Activated naive CD4-positive, alpha-beta T cell treated with Interleukin-2 at 50 U/mL for 16 hours (primary cell): ENCODE measurements around the gene ATP13A3.

Experiments used
- DNase-seq: peaks from one replicate; pipeline ENCODE4 v3.0.0-alpha.2; 2020

The ATP13A3 gene

DNA sequence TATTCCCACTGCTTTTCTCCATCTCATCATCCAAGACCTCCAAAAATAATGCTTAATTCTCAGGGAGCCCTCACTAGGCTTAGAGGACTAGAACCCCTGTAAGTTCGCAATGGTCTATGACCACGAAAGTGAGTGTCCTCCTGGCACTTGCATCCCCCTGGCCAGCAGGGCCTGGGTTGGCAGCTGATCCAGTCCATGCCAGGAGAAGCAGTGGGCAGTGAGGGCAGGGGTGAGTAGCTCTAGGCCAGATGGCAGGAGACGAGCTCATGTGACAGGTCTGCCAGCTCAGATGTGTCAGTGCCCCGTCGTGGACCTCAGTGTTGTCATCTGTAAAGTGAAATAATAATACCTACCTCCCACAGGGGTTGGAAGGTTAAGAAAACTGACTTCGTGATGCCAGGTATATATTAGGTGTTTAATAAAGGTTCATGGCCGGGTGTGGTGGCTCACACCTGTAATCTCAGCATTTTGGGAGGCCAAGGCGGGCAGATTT, 98.8 kb downstream of the ATP13A3 start:
- no peak for DNase-seq

DNA sequence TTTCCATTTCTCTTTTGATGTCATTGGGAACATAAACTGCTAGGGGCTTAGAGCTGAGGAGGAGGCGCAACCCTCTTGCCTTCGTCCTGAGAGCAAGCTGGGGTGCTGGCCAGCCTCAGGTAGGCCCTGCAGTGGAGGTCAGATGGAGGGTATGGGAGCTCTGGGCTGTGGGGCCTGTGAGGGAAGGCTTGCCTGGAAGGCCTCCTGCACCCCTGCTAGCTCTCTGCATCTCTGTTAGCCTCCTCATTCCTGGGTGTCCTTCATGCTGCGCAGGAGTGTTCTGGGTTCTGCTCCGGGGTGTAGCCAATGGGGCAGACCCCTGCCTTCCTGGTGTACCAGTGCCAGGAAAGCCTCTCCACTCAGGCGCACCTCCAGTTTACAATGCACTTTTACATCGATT, 99.5 kb downstream of the ATP13A3 start:
- no peak for DNase-seq

DNA sequence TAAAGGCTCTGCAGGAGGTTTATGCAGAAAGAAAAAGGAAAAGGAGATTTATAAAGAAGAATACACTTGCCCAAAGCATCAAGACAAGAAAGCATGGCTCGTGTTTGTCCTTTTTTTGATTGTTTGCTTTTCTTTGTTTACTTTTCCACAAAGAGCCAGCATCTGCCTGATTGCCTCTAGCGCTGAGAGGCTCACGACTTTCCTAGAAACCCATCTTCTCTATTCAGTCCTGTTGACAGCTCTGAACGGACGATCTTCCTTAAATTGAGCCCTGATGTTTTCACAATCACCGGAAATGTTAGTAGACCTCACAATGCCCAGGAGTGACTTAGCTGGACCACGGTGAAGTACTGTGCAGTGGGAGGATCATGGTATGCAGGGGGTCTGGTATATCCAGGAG, 100.2 kb downstream of the ATP13A3 start:
- DNase-seq: no peak

DNA sequence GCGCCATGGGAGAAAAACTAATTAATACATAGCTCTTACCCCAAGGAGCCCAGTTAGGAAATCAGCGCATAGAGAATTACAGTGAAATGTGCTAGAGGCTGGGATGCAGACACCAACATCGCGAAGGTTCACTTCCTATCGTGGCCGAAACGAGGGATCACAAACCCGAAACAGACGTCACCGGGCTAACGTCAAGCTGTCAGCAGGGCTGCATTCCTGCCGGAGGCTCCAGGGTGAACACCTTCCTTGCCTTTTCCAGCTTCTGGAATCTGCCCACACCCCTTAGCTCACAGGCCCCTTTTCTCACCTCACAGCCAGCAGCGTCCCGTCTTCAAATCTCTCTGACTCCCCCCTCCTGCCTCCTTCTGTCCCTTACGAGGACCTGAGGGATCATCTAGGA, 100.7 kb downstream of the ATP13A3 start:
- no peak for DNase-seq

DNA sequence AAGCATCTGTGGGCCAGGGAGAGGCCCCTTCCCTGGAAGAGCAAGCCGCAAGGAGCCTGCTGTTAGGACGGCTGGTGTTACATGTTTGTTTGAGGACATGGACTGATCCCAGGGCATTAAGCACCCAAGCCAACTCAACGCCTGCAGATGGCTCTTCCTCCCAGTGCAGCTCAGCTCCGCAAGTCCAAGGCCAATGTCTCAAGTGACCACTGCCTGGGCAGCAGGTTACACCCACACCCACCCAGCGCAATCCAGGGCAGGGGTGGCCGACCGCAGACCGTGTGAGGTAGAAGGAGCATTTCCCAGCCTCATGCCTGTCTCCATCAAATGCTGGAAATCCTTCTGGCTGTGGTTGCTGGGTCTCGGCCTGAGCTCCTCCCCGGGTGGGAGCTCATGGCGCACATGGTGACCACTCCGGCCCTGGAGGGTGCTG, 102.2 kb downstream of the ATP13A3 start:
- DNase-seq: no peak

DNA sequence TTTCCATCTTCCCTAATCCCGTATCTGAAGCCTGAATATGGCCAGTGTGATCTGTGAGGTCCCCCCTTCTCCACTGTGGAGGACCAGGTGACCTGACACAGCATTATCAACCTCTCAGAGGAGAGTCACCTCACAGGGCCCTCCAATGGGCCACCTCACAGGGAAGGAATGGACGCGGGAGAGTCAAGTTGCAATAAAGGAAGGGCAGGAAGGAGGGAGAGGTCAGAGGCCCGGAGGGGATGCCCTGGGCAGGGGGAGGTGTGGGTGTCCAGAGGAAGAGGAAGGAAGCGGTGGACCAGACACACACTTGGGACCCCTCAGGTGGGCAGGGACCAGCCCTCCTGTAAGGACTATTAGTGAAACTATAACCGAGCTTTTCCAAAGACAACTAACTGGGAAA, 102.6 kb downstream of the ATP13A3 start:
- no peak for DNase-seq

GRCh38 chr3:194383276-194383940, 103.4 kb downstream of the ATP13A3 start:
- no peak for DNase-seq

GRCh38 chr3:194382892-194383223, 103.9 kb downstream of the ATP13A3 start:
- DNase-seq: no peak

- no peak for DNase-seq
These were observed 104.5 kb downstream of the ATP13A3 start for GRCh38 chr3:194382196-194382891.

GRCh38 chr3:194381460-194381875, 105.3 kb downstream of the ATP13A3 start:
- no peak for DNase-seq

DNA sequence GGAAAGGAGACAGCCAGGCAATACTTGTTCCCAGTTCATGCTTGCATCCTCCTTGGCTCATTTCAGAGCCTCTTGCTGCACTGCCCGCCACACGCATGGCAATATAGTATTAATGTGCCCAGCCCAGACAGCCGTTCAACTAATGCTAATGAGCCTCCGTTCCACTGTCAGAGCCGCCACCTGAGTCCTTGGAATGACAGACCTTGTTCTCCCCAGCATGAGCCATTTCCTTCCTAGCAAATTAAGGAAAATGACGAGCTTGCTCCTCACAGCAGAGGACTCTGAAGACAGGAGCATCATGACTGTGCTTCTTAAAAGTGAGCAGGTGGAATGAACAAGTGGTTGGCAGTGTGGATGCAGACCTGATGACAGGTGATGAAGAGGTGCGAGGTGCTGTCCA, 106.5 kb downstream of the ATP13A3 start:
- no peak for DNase-seq

GRCh38 chr3:194379651-194380050, 107.2 kb downstream of the ATP13A3 start:
- DNase-seq: no peak

DNA sequence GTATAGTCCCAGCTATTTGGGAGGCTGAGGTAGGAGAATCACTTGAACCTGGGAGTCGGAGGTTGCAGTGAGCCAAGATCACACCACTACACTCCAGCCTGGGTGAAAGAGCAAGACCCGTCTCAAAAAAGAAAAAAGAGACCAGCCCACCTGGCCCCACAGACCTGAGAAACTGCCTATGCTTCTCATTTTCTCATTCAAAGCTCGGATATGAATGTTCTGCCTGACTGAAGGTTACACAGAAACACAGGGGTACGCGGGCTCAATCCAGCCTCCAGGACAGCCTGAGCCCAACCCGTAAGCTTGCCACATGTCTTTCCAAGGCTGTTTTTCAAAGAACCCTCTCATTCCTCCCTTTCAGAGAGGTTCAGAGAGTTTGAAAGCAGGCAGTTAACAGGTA, 107.6 kb downstream of the ATP13A3 start:
- DNase-seq: no peak

DNA sequence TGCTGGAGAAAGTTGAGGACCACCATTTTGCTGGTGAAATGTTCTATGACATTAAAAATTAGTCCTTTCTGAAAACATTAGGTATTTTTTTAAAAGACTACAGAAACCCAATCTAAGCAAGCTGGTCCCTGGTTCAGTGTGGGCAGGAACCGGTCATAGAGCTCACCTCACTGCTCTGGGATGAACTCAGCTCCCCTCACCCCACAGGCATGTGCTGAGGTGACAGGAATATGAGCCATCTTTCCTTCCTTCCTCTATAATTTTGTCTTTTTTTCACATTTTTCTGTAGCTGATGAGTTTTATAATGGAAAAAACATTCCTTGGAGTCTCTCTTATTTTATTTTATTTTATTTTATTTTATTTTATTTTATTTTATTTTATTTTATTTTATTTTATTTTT, 109.1 kb downstream of the ATP13A3 start:
- DNase-seq: no peak

GRCh38 chr3:194376241-194376560, 110.6 kb downstream of the ATP13A3 start:
- DNase-seq: no peak

- DNase-seq: no peak
These were observed 111.1 kb downstream of the ATP13A3 start for GRCh38 chr3:194375473-194376240.

GRCh38 chr3:194374935-194375334, 111.9 kb downstream of the ATP13A3 start:
- DNase-seq: no peak

GRCh38 chr3:194373899-194374298, 112.9 kb downstream of the ATP13A3 start:
- DNase-seq: no peak

DNA sequence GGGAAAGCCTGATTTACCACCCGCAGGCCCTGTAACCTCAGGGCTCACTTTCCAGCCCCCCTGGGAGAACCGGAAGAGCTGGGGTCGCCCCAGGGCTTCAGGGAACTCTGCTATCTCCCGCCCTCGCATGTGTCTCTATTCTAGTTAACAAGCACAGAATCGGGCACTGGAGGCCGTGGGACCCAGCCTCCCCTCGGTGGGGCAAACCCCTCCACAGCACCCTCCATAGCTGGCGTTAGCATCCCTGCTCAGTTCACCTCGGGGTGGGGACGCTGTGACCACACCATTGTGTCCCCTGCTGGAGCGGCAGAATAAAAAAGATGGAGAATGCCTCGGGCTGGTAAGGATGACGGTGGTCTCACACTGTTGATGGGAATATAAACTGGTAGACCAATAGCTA, 113.8 kb downstream of the ATP13A3 start:
- no peak for DNase-seq

- no peak for DNase-seq
These were observed 116.0 kb downstream of the ATP13A3 start for GRCh38 chr3:194370753-194371152.

GRCh38 chr3:194369522-194370279, 117.1 kb downstream of the ATP13A3 start, which contains the start of gene LRRC15:
LRRC15 (minus strand) TSS chr3:194369743; CDS start chr3:194361043, 8,700 bp downstream.
- no peak for DNase-seq

GRCh38 chr3:194368918-194369317, 117.9 kb downstream of the ATP13A3 start:
- DNase-seq: no peak
